Ishikawa (cell line): Measurements from ENCODE around the gene WNT5B.

ENCODE experiments used
- EP300 ChIP-seq: IDR thresholded peaks from 2 replicates; pipeline ENCODE4 v1.6.1; 2012; ENCODE audit warnings: borderline replicate concordance
- USF1 ChIP-seq: IDR thresholded peaks from 2 replicates; pipeline ENCODE4 v1.6.1; 2012
- YY1 ChIP-seq: IDR thresholded peaks from 2 replicates; pipeline ENCODE4 v1.6.1; 2012; ENCODE audit warnings: low read depth

GRCh38 chr12:1663440-1664132 is 34.6 kb downstream of the WNT5B start:
- TF ChIP-seq USF1: no peak
- no peak for TF ChIP-seq EP300
- no peak for TF ChIP-seq YY1
